Measurements from ENCODE around the gene MGST2. TPM values are rescaled to one million over a fixed set of nuclear protein-coding genes. Genes with fewer than 3 reads are reported as not detected.

MGST2 gene
- total RNA-seq, 4 donors from 2014 or later = 22.4 to 73.7 (median 40.2) TPM

- no peak for TF ChIP-seq CTCF (IDR thresholded peaks at IDR 0.05; ENCODE audit: low read depth)
Observed at GRCh38 chr4:139628184-139629012, 37.2 kb upstream of the MGST2 start.

GRCh38 chr4:139629436-139630125 lies 36.0 kb upstream of the MGST2 start:
- no peak for TF ChIP-seq CTCF (IDR thresholded peaks at IDR 0.05; ENCODE audit: low read depth)

DNA sequence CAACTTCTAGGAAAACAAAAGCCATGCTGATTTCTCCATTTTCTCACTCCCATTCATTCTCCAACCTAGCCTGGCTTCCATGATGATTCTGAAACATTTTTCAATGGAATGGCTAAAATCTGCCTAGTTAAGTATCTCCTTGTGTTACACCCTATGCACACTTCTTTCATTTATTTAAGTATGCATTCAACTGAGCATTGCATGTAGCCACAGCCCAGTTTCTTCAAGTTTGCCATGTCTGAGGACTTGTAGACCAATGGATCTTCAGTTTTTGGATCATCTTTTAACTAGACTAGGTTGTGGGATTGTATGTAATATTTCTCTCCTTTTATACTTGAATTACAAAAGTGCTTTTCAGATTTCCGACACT lies 35.5 kb upstream of the MGST2 start:
- TF ChIP-seq CTCF (IDR thresholded peaks at IDR 0.05; ENCODE audit: low read depth) = no peak

DNA sequence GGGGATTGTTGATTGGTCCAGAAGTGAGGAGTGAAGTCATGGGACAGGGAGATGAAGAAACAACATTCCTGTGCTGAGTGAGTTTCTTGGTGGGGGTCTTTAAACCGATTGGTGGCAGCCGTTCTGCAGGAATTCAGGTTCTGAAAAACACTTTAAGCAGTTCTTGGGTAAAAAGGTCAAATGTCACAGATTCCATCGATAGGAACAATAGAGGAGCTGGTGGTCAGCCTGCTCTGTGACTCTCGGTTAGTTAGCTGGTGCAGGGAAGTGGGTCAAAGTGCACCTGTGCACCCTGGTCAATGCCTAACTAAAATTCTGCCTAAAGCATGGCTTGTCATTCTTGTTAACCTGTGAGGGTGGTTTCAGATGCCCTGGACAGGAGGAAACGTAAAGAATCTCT lies 34.6 kb upstream of the MGST2 start:
- no peak for TF ChIP-seq CTCF (IDR thresholded peaks at IDR 0.05; ENCODE audit: low read depth)

DNA sequence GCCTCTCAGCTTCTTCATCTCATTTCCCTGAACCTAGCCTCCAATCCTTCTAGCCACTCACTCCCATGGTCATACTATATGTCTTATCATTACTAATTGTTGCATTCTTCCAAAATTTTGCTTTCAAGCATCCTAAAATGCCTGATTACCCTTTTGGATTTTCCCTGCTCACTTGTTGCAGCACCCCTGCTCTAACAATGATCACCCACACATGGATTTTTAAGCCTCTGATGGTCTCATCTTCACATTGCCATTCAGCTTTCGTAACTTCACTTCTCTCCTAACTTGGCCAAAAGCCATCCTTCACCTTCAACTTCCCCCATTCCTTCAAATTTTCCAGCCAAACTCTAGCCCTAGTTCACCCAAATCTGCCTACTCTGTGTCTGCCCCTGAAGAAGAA lies 33.8 kb upstream of the MGST2 start:
- no peak for TF ChIP-seq CTCF (IDR thresholded peaks at IDR 0.05; ENCODE audit: low read depth)

DNA sequence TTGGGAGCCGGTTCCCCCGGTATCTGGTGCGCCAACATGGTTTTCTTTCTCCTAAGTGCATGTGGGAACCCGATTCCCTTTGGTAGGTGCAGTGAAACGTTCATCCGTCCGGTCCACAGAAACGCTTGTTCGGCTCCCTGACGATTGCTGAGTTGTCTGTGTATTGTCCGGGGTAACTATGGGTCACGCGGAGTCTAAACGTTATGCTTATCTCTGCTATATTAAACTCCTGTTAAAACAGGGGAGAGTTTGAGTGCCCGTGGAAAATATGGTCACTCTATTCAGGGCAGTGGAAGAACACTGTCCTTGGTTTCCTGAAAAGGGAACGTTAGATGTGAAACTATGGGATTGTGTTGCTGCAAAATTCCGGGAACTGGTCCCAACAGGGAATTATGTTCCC lies 32.4 kb upstream of the MGST2 start:
- TF ChIP-seq CTCF (IDR thresholded peaks at IDR 0.05; ENCODE audit: low read depth) = no peak

DNA sequence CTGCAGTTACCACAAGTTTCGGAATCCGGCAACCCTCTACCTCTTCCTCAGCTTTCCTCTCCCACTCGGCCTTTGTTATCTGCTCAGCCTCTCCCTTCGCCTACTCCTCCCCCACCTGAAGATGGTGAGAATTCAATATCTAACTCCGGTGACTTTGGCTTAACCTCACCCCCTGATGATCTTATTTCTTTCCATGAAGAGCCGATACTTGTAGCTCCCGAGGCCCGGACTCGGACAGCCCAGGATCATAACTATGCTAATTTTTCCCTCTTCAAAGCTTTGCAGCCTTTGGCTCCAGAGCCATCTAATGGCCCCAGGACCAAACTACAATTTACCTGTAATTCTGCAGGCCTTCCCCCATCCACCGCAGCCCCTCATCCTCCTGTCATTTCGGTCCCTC lies 32.0 kb upstream of the MGST2 start:
- no peak for TF ChIP-seq CTCF (IDR thresholded peaks at IDR 0.05; ENCODE audit: low read depth)

Measured in subcutaneous adipose tissue (tissue), 4 donors.